ENCODE data around the gene WDFY2.

- TF ChIP-seq YY1 (IDR thresholded peaks at IDR 0.05; ENCODE audit: insufficient read depth, insufficient read length) (no peak), SUZ12 (IDR thresholded peaks at IDR 0.05; ENCODE audit: extremely low read depth, insufficient read depth, insufficient read length) (no peak), ZNF274 (IDR thresholded peaks at IDR 0.05; ENCODE audit: low read depth, low read length) (no peak)
These were observed 37.3 kb downstream of the WDFY2 start for GRCh38 chr13:51621602-51622001.
